ENCODE measurements around the gene FLT4.

GRCh38 chr5:180675036-180675635, 25.7 kb upstream of the FLT4 start:
- no peak for TF ChIP-seq EZH2 (IDR thresholded peaks at IDR 0.05)
- no peak for TF ChIP-seq POLR2AphosphoS5 (IDR thresholded peaks at IDR 0.05; ENCODE audit: borderline replicate concordance, low read depth, low read length)
- TF ChIP-seq FOXP2 (optimal IDR thresholded peaks at IDR 0.05; ENCODE audit: control extremely low read depth, extremely low read length, insufficient read depth) = no peak

Data from SK-N-MC (cell line).